Medulla oblongata (tissue), 1 donor: ENCODE results near the gene AP5Z1.

Experiments
- DNase-seq: peaks from one replicate; pipeline ENCODE4 v3.0.0-alpha.2; 2015; ENCODE audit errors: extremely low spot score

AP5Z1 gene

DNA sequence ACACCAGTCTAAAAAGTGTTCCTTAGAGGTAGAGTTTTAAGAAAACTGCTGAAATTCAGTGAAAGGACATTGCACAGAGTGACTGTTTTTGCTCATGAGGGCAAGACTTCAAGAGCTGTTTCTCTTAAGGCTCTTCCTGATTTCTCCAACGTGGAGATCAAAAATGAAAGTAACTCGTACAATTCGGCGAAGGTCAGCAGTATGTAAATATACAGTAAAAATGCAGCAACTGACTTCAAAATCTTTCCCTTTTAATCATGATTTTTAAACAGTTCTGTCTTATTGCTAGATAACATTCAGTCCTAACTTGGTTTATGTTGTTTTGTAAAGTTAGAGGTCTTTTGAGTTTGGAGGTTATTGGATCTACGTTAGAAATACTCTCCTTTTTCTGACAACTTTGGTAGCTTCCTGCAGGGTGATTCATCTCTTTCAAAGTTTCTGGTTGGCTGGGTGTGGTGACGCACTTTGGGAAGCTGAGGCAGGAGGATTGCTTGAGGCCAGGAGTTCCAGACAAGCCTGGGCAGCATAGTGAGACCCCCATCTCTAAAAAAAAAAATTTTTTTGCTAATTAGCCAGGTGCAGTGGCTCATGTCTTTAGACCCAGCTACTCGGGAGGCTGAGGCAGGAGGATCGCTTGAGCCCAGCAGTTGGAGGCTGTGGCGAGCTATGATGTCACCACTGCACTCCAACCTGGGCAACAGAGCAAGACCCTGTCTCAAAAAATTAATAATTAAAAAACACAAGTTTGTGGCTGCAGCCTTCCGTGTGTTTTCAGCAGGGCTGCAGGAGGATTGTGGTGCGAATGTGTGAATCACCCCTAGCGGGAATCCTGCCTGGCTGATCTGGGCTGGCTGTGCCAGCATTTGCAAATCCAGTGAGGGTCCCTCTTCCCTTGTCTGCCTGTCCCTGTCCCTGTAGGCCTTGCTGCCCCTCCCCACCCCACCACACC, 29.2 kb upstream of the AP5Z1 start:
- DNase-seq: peak; percentile 72

DNA sequence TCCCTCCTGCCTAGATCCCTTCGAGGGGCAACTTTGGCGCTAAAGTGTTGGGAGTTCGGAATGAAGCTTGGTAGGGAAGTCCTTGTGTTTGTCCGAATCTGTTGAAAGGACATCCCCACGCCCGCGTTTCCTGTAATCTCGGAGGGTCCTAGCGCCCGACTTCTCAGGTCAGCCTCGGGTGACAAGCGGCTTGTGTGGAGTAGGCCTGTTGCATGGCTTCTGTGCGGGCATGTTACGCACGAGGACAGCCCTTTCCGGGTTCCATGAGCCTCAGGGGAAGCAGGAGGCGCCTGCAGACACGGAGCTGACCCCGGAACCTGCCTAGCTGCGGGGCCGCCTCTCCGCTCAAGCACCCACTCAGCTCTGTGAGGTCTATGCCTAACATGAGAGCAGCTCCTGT, 28.4 kb upstream of the AP5Z1 start:
- DNase-seq: no peak

DNA sequence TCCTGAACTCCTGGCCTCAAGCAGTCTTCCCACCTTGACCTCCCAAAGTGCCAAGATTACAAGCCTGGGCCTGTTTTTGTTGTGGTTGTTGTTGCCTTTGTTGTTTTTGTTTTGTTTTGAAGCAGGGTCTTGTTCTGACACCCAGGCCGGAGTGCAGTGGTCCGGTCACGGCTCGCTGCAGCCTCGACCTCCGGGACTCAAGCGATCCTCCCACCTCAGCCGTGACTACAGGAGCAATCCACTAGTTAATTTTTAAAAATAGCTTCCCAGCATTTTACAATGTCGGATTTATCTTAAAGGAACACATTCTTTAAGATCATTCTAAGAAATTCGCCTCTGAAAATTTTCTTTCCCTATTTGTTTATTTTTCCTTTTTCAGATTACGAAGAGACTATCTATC, 27.7 kb upstream of the AP5Z1 start:
- DNase-seq: no peak

DNA sequence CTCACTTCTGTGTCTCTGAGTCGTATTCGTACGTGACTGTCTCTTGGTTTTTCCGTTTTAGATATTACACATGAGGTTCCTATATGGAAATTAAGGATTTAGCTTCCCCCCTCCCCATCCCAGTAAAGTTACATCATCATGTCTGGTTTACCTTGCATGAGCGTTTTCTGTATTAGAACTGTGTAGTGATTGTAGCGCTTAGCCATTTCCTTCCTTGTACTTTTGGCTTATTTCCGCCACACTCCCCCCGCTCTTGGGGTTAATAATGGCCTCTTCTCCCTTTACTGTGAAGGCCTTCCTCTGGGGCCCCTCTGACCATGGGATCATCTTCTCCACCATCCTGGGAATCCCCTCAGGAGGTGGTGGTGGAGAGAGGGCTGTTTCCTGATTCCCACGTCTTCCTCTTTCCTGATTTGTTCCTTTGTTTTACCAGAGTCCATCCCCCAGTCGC, 27.2 kb upstream of the AP5Z1 start:
- DNase-seq: no peak

DNA sequence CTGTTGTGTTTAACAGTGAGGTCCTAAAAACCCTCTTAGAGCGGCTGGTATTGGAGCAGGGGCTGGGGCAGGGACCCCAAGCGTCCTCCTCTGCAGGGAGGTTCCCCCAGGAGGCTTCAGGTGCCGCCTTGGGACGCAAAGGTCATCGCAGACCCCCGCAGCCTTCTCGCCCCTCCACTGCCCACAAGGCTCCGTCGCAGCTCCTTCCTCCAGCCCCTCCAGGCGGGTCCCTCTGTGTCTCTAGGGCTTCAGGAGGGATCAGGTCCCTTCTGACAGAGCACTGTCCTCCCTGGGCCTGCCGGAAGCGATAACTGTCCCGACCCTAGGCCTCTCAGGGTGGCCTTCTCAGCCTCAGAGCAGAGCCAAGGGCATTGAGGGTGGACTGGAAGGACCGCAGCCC, 26.1 kb upstream of the AP5Z1 start:
- no peak for DNase-seq

DNA sequence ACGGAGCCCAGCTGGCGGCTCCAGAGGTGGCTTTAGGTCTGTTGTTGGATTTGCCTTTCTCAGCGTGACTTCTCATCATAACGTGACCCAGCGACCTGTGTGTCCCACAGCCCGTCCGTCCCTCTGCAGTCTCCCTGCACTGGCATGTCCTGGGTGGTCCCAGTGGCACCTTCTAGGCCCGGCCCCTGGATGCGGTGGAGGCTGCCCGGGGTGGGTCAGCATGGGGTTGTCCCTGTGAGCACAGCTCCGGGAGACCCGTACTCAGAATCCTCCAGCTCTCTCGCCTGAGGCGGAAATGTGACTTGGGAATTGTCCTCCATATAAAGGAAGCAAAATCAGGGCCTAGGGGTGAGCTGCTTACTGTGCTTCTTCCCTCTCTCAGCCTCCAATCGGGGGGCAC, 25.6 kb upstream of the AP5Z1 start:
- no peak for DNase-seq

DNA sequence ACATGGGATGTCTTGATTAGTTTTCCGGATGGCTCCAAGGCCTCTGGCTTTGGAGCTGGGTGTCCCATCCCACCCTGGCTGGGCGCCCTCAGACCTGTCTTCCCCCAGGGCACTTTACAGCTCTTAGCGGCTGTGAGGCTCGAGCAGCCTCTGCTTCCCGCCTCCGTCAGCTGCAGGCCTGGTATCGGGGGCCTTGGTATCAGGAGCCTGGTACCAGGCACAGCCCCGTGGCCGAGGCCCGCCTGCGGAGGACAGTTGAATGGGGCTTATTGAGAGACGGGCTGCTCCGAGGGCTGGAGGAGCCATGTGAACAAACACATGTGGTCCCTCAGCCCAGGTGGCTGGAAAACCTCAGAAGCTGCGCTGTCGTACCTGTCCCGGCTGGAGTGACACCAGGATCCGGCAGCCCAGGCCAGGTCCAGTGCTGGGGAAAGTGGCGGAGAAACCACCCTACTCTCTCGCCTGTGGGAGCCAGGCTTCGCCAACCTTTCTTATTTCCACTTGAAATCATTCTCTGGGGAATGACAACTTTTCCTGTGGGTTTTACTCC, 23.9 kb upstream of the AP5Z1 start:
- peak; percentile 82 for DNase-seq

DNA sequence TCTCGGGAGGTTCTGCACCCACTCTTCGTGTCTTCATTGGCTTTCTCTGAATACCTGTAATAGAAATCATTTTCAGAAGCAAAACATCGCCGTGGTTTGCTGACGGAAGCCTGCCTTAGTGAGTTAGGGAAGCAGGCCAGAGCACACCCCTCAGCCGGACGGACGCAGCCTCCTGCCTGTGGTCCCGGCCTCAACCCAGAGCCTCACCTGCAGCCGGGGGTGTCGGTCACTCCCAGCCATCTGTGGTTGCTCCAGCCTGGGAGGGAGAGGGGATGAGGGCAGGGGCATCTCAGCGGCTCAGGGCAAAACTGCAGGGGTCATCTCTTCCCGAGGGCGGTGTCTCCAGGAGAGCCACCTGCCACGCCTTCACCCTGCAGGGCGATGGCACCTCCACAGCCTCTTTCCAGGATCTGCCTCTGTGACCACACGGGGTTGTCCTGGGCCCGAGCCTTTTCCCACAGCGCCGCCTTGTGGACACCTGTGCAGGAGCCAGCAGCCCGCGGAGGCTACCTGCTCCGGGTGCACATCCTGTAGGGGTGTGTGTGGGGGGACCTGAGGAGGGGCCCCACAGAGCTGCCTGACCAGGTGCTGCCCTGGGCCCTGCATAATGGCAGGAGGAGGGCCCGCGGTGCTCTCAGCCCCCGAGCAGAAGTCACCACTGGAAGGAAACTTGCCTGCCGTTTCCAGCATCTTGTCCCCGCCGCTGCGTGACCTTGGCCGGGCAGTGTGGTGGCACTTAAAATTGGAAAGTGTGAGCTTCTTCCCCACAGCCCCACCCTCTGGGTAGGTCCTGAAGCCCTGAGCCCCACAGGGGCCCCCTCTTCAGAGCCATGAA, 21.6 kb upstream of the AP5Z1 start:
- DNase-seq: peak; percentile 76

DNA sequence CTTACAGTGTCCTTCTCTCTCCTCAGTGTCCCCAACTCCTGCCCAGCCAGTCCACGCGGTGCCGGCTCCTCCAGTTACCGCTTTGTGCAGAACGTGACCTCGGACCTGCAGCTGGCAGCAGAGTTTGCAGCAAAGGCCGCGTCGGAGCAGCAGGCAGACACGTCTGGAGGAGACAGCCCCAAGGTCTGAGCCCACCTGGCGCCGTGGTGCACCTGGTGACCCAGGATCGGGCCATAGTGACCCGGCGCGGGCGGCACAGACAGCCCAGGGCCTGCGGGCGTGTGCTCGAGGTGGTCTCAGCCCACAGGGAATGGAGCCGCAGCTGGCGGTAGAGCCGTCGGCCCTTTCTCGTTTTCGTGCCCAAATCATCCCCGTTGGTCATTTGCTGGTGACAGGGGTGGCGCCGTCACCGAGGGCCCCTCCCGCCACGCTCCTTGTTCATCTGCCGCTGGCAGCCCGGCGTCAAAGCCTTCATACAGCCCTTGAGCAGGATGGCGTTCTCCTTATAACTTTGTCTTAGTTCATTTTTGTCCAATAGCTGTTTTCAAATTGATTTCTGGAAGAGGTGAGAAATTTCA, 20.9 kb upstream of the AP5Z1 start:
- DNase-seq: no peak

DNA sequence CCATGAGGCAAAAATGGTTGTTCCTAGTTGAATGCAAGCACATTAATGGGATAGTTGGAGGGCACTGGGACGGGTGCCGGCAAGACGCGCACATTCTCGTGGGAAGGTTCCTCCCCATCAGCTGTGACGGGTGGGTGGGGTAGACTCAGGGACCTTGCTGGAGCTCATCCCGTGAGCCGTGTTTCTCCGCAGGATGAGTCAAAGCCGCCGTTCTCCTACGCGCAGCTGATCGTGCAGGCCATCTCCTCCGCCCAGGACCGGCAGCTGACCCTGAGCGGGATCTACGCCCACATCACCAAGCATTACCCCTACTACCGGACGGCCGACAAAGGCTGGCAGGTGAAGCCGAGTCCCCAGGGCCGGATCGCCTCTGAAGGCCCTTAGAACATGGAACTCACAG, 20.4 kb upstream of the AP5Z1 start:
- DNase-seq: no peak

DNA sequence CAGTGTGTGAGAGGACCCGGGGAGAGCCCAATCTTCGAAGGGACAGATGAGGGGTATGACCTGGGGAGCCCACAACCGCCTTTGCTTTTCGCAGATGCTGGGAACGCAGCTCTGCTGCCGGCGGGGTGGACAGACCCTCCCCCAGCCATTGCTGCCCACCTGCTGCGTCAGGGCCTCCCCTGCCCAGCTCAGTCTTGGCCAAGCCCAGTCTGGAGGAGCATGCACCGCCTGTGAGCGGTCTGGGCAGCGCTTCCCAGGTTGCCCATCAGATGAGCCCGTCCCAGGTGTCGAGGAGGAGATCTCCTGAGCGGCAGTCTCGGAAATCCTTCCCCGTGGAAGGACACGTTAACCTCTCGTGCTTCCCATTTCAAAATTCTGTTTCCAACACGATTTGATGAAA, 17.3 kb upstream of the AP5Z1 start:
- DNase-seq: no peak

DNA sequence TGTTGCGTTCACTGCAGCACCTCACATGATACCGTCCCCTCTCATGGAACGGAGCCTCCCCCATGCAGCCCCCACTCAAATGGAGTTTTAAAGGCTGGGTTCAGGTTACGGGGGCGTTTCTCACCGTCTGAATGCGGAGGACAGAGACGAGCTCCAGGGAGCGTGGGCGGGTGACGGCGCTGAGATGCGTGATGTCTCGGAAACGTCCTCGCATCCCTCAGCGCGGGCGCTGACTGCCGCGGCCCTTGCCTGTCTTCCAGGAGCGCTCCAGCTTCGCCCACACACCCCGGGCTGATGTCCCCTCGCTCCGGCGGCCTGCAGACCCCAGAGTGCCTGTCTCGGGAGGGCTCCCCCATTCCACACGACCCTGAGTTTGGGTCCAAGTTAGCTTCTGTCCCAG, 16.6 kb upstream of the AP5Z1 start:
- DNase-seq: no peak

DNA sequence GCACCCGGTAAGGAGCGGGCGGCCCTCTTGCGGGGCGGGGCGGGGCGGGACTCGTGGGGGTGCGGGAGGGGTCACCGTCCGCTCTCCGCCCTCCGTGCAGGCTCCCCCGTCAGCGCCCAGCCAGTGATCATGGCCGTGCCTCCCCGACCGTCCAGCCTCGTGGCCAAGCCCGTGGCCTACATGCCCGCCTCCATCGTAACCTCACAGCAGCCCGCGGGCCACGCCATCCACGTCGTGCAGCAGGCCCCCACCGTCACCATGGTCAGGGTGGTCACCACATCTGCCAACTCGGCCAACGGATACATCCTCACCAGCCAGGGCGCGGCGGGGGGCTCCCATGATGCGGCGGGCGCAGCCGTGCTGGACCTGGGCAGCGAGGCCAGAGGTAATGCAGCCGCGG, 16.2 kb upstream of the AP5Z1 start:
- DNase-seq: no peak

DNA sequence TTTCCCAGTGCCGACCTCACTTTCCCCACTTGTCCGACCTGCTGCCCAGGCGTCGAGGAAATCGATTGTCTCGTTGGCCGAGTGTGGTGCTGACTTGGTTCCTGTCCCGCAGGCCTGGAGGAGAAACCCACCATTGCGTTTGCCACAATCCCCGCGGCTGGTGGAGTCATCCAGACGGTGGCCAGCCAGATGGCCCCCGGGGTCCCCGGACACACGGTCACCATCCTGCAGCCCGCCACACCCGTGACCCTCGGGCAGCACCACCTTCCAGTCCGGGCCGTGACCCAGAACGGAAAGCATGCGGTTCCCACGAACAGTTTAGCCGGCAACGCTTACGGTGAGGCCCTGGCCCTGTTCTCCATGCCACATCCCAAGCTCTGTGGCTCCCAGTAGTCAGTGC, 14.5 kb upstream of the AP5Z1 start:
- DNase-seq: no peak

DNA sequence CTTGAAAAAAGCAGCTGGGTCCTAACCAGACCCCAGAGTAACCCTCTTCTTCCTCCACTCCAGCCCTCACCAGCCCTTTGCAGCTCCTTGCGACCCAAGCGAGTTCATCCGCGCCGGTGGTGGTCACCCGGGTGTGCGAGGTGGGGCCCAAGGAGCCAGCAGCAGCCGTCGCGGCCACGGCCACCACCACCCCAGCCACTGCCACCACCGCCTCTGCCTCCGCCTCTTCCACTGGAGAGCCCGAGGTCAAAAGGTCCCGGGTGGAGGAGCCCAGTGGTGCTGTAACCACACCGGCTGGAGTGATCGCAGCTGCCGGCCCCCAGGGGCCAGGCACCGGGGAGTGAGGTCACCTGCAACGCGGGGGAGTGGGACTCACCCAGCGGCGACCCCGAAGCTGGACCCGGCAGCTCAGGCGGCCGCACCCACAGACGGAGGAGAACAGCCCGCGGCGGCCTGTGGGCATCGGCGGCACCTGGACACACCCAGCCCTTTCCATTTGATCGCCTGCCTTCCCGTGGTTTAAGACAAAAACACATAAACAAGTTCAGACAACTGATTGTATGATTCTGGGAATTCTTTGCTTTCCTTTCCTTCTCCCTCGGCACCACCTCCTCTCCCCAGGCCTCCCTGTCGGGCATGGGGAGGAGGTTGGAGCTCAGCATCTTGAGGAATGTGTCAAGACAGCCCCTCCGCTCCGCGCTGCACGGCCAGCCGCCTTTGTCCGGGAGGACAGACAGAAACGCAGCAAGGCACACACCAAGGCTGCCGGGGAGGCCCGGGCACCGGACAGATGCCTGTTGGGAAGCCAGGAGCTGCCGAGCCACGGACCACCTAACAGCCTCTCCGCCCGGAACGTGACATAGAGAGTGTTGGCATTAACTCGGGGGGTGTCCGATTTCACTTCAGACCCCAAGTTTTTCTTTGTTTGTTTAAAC, 13.0 kb upstream of the AP5Z1 start:
- no peak for DNase-seq

DNA sequence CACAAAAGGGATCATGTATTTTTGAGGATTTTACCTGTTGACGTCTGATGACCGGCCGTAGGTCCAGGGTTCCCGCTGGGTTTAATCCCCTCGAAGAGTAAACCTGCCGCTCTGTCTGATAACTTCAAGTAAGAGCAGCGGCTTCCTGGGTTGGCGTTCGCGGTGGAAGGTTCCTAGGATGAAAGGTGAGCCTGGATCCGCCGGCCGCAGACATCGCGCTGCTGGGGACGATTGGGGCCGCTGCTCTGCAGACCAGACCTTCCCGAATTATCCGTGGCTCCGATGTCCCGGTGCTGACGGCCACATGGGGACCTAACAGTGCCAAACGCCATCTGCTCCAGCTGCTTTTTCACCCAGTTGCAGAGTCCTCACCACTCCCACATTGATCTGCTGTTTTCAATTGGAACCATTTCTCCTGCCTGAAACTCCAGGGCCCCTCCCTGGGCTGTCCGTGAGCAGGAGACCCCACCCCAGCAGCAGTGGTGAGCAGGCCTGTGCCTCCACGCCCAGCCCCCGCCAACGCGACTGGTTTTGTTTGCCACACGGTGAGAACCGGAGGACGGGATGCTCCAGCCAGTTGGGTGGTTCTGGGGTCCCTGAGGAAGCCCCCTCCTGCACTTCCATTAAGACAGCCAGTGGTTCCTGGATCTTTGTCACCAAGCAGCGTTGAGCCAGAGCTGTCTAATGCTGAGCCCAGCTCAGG, 12.2 kb upstream of the AP5Z1 start:
- no peak for DNase-seq

DNA sequence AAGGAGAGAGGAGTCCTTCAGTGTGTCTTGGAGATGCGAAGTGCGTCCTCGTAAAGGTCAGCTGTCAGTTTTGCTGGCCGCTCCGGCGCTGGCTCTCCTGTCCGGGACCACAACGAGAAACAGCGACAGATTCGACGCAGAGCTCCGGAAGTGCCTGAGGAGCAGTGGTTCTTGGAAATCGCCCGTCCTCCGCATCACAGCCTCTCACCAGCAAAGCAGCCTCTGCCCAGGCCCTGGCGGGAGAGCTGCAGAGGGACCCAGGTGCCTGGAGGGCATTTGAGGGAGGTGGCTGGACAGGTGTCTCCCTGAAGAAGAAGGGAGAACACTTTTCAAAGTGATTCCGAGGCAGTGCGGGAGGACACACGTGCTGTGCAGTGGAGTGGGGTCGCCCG, 11.6 kb upstream of the AP5Z1 start:
- no peak for DNase-seq

DNA sequence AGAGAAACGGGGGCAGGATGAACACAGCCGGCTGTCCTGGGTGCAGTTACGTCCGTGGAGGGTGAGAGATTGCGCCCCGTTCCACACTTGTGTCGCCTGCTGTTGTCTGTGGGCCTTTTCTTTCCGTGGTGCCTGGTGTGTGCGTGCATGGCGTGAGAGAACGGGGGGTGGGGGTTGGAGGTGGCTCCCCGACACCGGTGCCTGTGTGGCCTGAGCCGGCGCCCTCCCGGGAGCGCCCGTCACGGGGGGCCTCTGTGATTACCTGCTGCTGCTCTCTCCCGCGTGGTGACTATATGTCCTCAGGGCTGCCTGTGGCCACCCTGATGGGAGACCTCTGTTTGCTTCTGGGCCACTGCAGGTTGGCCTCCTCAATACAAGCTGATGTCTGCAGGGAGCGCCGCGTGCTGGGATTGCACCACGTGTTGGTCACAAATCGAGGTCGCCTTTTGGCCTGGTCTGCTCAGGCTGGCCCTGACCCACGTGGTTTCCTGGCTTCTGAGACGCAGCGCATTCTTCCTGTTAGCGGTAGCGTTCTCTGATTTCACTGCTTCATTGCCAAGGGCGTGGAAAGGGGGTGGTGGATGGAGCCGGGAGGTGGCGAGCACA, 10.9 kb upstream of the AP5Z1 start:
- DNase-seq: no peak

DNA sequence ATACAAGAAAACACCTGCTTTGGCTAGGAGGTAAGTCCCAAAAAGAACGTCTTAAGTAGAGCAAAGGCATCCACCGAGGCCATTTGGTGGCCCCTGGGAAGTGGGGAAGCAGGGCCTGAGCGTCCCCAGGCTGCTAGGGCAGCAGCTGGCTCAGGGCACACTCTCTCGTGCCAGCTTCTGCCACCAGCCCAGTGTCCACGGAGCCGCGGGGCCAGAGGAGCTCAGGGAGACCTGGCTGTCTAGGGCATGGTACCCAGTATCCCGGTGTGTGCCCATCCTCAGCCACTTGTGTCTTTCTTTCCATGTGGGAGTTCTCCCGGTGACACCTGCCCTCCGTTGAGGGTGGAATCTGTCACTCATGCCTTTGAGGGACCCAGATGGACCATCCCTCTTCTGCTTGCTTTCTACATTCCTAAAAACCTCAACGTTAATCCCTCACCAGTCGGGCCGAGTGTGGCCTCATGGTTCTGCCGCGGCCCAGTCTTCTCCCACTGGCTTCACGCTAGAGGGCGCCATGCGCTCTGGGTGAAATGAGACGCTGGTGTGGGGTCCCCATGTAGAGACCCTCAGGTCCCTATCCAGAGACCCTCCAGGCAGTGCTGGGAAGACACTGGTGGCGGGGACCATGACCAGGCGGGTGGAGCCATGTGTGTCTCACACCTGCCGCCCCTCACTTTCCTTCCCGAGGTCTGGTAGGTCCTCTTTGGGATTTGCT, 9.5 kb upstream of the AP5Z1 start:
- DNase-seq: no peak
